ENCODE results near the gene SIGLEC10.
"Not testable (repeated sequence)": the region's sequence is repeated elsewhere in the genome, so short reads cannot be mapped to it uniquely, and the experiment has no call there.

Gene SIGLEC10

GRCh38 chr19:51417107-51417809 lies at the start of gene SIGLEC10:
Gene SIGLEC10, minus strand, starts transcription at chr19:51417642. Its CDS starts 61 bp downstream, at chr19:51417581.
- no peak for DNase-seq

GRCh38 chr19:51466723-51467122 lies 49.3 kb upstream of the SIGLEC10 start:
- DNase-seq, result no peak

GRCh38 chr19:51463976-51464581 lies 46.6 kb upstream of the SIGLEC10 start:
- not testable (repeated sequence) for DNase-seq

GRCh38 chr19:51462681-51463080 lies 45.2 kb upstream of the SIGLEC10 start:
- DNase-seq, result no peak

GRCh38 chr19:51462276-51462675 lies 44.8 kb upstream of the SIGLEC10 start:
- no peak for DNase-seq

GRCh38 chr19:51461723-51462161 lies 44.3 kb upstream of the SIGLEC10 start:
- DNase-seq, result no peak

- no peak for DNase-seq
Observed at GRCh38 chr19:51460164-51460992, 42.9 kb upstream of the SIGLEC10 start.

GRCh38 chr19:51458899-51459505 lies 41.6 kb upstream of the SIGLEC10 start:
- no peak for DNase-seq

- no peak for DNase-seq
Observed at GRCh38 chr19:51458051-51458645, 40.7 kb upstream of the SIGLEC10 start, which contains the start of gene SIGLEC8. Gene SIGLEC8, minus strand, starts transcription at chr19:51458454. Its CDS starts 67 bp downstream, at chr19:51458387.

GRCh38 chr19:51457351-51458013 lies 40.0 kb upstream of the SIGLEC10 start:
- DNase-seq, result no peak

GRCh38 chr19:51456541-51457290 lies 39.3 kb upstream of the SIGLEC10 start:
- DNase-seq, result no peak

- no peak for DNase-seq
Observed at GRCh38 chr19:51450730-51451307, 33.4 kb upstream of the SIGLEC10 start.

GRCh38 chr19:51448411-51449016 lies 31.1 kb upstream of the SIGLEC10 start:
- no peak for DNase-seq

- DNase-seq, result no peak
Observed at GRCh38 chr19:51448011-51448410, 30.6 kb upstream of the SIGLEC10 start.

- not testable (repeated sequence) for DNase-seq
Observed at GRCh38 chr19:51447510-51447909, 30.1 kb upstream of the SIGLEC10 start.

GRCh38 chr19:51441410-51442390 lies 24.3 kb upstream of the SIGLEC10 start:
- DNase-seq, result no peak

GRCh38 chr19:51440846-51441409 lies 23.5 kb upstream of the SIGLEC10 start:
- DNase-seq, result no peak

GRCh38 chr19:51440052-51440451 lies 22.6 kb upstream of the SIGLEC10 start:
- no peak for DNase-seq

- DNase-seq, result no peak
Observed at GRCh38 chr19:51439021-51439465, 21.6 kb upstream of the SIGLEC10 start.
